Transverse colon (tissue), 4 donors: ENCODE results near the gene GRHPR. TPM values are rescaled to one million over a fixed set of nuclear protein-coding genes. Genes with fewer than 3 reads are reported as not detected.

Source experiments
- DNase-seq: peaks from one replicate; pipeline ENCODE4 v3.0.0-alpha.2; 2019
- H3K27ac ChIP-seq, 4 donors: fragments of 200-600 bp; sonication (generic); 2 replicates each; pipeline ENCODE4 v1.5.1; 2016 to 2018; ENCODE audit warnings: inconsistent platforms in 4 of 4
- H3K27me3 ChIP-seq: fragments of 200-600 bp; sonication (generic); 2 replicates; pipeline ENCODE4 v1.5.1; 2017; ENCODE audit warnings: inconsistent platforms
- H3K36me3 ChIP-seq, 4 donors: fragments of 200-600 bp; sonication (generic); 2 replicates each; pipeline ENCODE4 v1.5.1; 2017 to 2019; ENCODE audit warnings: inconsistent platforms in 4 of 4
- H3K4me1 ChIP-seq, 4 donors: fragments of 200-600 bp; sonication (generic); 2 replicates each; pipeline ENCODE4 v1.5.1; 2017 to 2020; ENCODE audit warnings: inconsistent platforms in 4 of 4
- H3K4me3 ChIP-seq, 4 donors: fragments of 200-600 bp; sonication (generic); 1 replicate in 1 of 4; 2 replicates in 3 of 4; pipeline versions ENCODE4 v1.5.1 to v1.6.1; 2017 to 2019; ENCODE audit warnings: inconsistent platforms in 4 of 4
- H3K9me3 ChIP-seq, 2 donors: fragments of 200-600 bp; sonication (generic); 2 replicates each; pipeline ENCODE4 v1.5.1; 2017 to 2019; ENCODE audit warnings: inconsistent platforms in 2 of 2
- CTCF ChIP-seq, 5 experiments: fragments of 200-600 bp in 3 of 5; fragments of 450-650 bp in 2 of 5; sonication (generic) in 3 of 5; IDR thresholded peaks; 1 replicate in 2 of 5; 2 replicates in 3 of 5; pipeline ENCODE4 v1.5.1; 2016 to 2017; ENCODE audit warnings: antibody characterized with exemption in 5 of 5, inconsistent platforms in 3 of 5, mild to moderate bottlenecking in 2 of 5, moderate library complexity in 1 of 5
- EP300 ChIP-seq: sonication (generic); formaldehyde crosslinking; IDR thresholded peaks from one replicate; pipeline ENCODE4 v1.6.1; 2017; ENCODE audit warnings: antibody characterized with exemption, low read depth
- POLR2A ChIP-seq: fragments of 450-650 bp; IDR thresholded peaks from one replicate; pipeline ENCODE4 v1.6.1; 2016; ENCODE audit warnings: antibody characterized with exemption, mild to moderate bottlenecking, moderate library complexity
- POLR2AphosphoS5 ChIP-seq, 3 donors: sonication (generic); formaldehyde crosslinking; IDR thresholded peaks; one replicate each; pipeline ENCODE4 v1.6.1; 2016; ENCODE audit warnings: antibody characterized with exemption in 3 of 3
- WGBS, 2 donors: methylation state at CpG; one replicate each; pipeline ENCODE4 v1.1.5; 2018; ENCODE audit warnings: low coverage in 1 of 2; 5-methylcytosine and 5-hydroxymethylcytosine counted together
- in situ Hi-C, 4 donors: fragments of 200-750 bp; cut with MboI; loops; one replicate each; pipeline versions ENCODE4 v1.15.0 to v1.15.1; 2017; ENCODE audit warnings: low sequenced_read_pairs in 3 of 4, low pct_ligation_motif_present in 1 of 4, low pct_unique_long_range_greater_than_20kb in 1 of 4
- intact Hi-C: fragments of 100-400 bp; cut with DNase I; formaldehyde crosslinking; loops from one replicate; pipeline ENCODE4 v1.15.1; 2023; ENCODE audit warnings: low total_unique reads
- total RNA-seq, 4 donors: library from RNA; depleted of rRNA; stranded (reverse); fragments of >200 nt; gene quantifications; one replicate each; pipeline ENCODE4 v1.1.0, GENCODE V29; 2016

GRHPR gene
- total RNA-seq, 4 donors from 2014 or later: 48.6 to 131 (median 104) TPM

GRCh38 chr9:37452611-37453010, 30.1 kb downstream of the GRHPR start:
- WGBS, 2 donors: 100% methylated on average over 1 of the region's 1 CpG; no CpG with 5 or more reads in 1 of the 2 donors
- in situ Hi-C loops (loop anchor here in 1 of 4 donors (25.0 kb wide), 2 partner anchors 335 to 610 kb away; partner anchors contain the start of genes EXOSC3 and SHB), intact Hi-C loops (no loop called here)
- Histone ChIP-seq H3K4me3 (no peak overlapping the region), H3K27ac (no peak overlapping the region), H3K36me3 (no peaks in the 10 kb centered on the region), H3K4me1 (peaks cover 6 to 29% (median 14%) of the 10 kb centered on the region in 4 donors), H3K27me3 (no peaks in the 10 kb centered on the region), H3K9me3 (no peaks in the 10 kb centered on the region)
- no peak for DNase-seq
- TF ChIP-seq POLR2A (no peak), CTCF (IDR thresholded peaks at IDR 0.05) (no peak), POLR2AphosphoS5 (IDR thresholded peaks at IDR 0.05) (no peak), EP300 (no peak)

- H3K4me1 ChIP-seq: peaks cover 6 to 29% (median 14%) of the 10 kb centered on the region in 4 donors
- 95% methylated on average over 1 of the region's 1 CpG; no CpG with 5 or more reads in 1 of the 2 donors for WGBS, 2 donors
- TF ChIP-seq POLR2A: no peak
- no peak for TF ChIP-seq CTCF (IDR thresholded peaks at IDR 0.05)
- no peak for TF ChIP-seq POLR2AphosphoS5 (IDR thresholded peaks at IDR 0.05)
- TF ChIP-seq EP300: no peak
- no peak overlapping the region for H3K27ac ChIP-seq
- in situ Hi-C loops (loop anchor here in 1 of 4 donors (25.0 kb wide), 2 partner anchors 333 to 608 kb away; partner anchors contain the start of genes EXOSC3 and SHB), intact Hi-C loops (no loop called here)
- no peaks in the 10 kb centered on the region for H3K36me3 ChIP-seq
- no peaks in the 10 kb centered on the region for H3K9me3 ChIP-seq
- no peak for DNase-seq
- H3K4me3 ChIP-seq: no peak overlapping the region
- H3K27me3 ChIP-seq: no peaks in the 10 kb centered on the region
Observed at GRCh38 chr9:37453827-37454226, 31.3 kb downstream of the GRHPR start.

GRCh38 chr9:37454238-37454637, 31.7 kb downstream of the GRHPR start:
- in situ Hi-C loops (loop anchor here in 1 of 4 donors (25.0 kb wide), 2 partner anchors 333 to 608 kb away; partner anchors contain the start of genes EXOSC3 and SHB), intact Hi-C loops (no loop called here)
- Histone ChIP-seq H3K4me1 (peaks cover 6 to 29% (median 14%) of the 10 kb centered on the region in 4 donors), H3K27me3 (no peaks in the 10 kb centered on the region), H3K36me3 (no peaks in the 10 kb centered on the region), H3K9me3 (no peaks in the 10 kb centered on the region), H3K4me3 (no peak overlapping the region), H3K27ac (no peak overlapping the region)
- DNase-seq: no peak
- TF ChIP-seq CTCF (IDR thresholded peaks at IDR 0.05) (no peak), POLR2A (no peak), POLR2AphosphoS5 (IDR thresholded peaks at IDR 0.05) (no peak), EP300 (no peak)

- in situ Hi-C loops (loop anchor here in 1 of 4 donors (25.0 kb wide), 2 partner anchors 331 to 606 kb away; partner anchors contain the start of genes EXOSC3 and SHB), intact Hi-C loops (no loop called here)
- H3K27me3 ChIP-seq: no peaks in the 10 kb centered on the region
- no peak for DNase-seq
- TF ChIP-seq POLR2AphosphoS5 (IDR thresholded peaks at IDR 0.05): no peak
- no peak for TF ChIP-seq POLR2A
- TF ChIP-seq CTCF (IDR thresholded peaks at IDR 0.05): no peak
- no peak for TF ChIP-seq EP300
- no peak overlapping the region for H3K4me3 ChIP-seq
- 78 to 81% methylated on average over 1 to 7 of the region's 7 CpGs for WGBS, 2 donors
- H3K27ac ChIP-seq: no peak overlapping the region
- peaks cover 6 to 29% (median 14%) of the 10 kb centered on the region in 4 donors for H3K4me1 ChIP-seq
- no peaks in the 10 kb centered on the region for H3K9me3 ChIP-seq
- no peaks in the 10 kb centered on the region for H3K36me3 ChIP-seq
Observed at GRCh38 chr9:37455884-37456647, 33.6 kb downstream of the GRHPR start.
